Uterus (tissue), 4 donors: Measurements from ENCODE around the gene SLC6A6. TPM values are rescaled to one million over a fixed set of nuclear protein-coding genes. Genes with fewer than 3 reads are reported as not detected.

Source experiments
- DNase-seq, 2 donors: peaks; one replicate each; pipeline ENCODE4 v3.0.0-alpha.2; 2019 to 2020
- H3K27ac ChIP-seq, 2 donors: fragments of 200-600 bp; sonication (generic); 1 replicate in 1 of 2; 2 replicates in 1 of 2; pipeline ENCODE4 v1.5.1; 2016 to 2018
- H3K27me3 ChIP-seq, 2 donors: fragments of 200-600 bp; sonication (generic); one replicate each; pipeline ENCODE4 v1.5.1; 2018 to 2019; ENCODE audit warnings: control low read depth in 1 of 2
- H3K36me3 ChIP-seq, 2 donors: fragments of 200-600 bp; sonication (generic); one replicate each; pipeline ENCODE4 v1.5.1; 2019; ENCODE audit warnings: control low read depth in 1 of 2
- H3K4me1 ChIP-seq, 2 donors: fragments of 200-600 bp; sonication (generic); one replicate each; pipeline ENCODE4 v1.5.1; 2018 to 2019; ENCODE audit warnings: control low read depth in 1 of 2
- H3K4me3 ChIP-seq, 2 donors: fragments of 200-600 bp; sonication (generic); 1 replicate in 1 of 2; 2 replicates in 1 of 2; pipeline ENCODE4 v1.5.1; 2018 to 2019; ENCODE audit warnings: mild to moderate bottlenecking in 1 of 2
- H3K9me3 ChIP-seq, 2 donors: fragments of 200-600 bp; sonication (generic); one replicate each; pipeline ENCODE4 v1.5.1; 2019; ENCODE audit warnings: control low read depth in 1 of 2
- POLR2A ChIP-seq, 2 donors: fragments of 450-650 bp; IDR thresholded peaks; one replicate each; pipeline ENCODE4 v1.6.1; 2016; ENCODE audit warnings: antibody characterized with exemption in 2 of 2, mild to moderate bottlenecking in 1 of 2, moderate library complexity in 1 of 2
- intact Hi-C: fragments of 100-400 bp; cut with DNase I; formaldehyde crosslinking; loops from one replicate; pipeline ENCODE4 v1.15.1; 2023; ENCODE audit warnings: low total_unique reads
- total RNA-seq, 4 donors: library from RNA; depleted of rRNA in 3 of 4; stranded (reverse); fragments of >200 nt in 3 of 4; gene quantifications; one replicate each; pipeline versions ENCODE4 v1.1.0 to v1.2.4, GENCODE V29; 2014 to 2023
- TF ChIP-seq, protein P1 (sequence below), 4 experiments: fragments of 200-600 bp in 2 of 4; fragments of 450-650 bp in 2 of 4; sonication (generic) in 2 of 4; IDR thresholded peaks; one replicate each; pipeline ENCODE4 v1.5.1; 2016 to 2019; ENCODE audit warnings: antibody characterized with exemption in 4 of 4, mild to moderate bottlenecking in 2 of 4, moderate library complexity in 1 of 4
- donor health status: DM: yes; HTN: yes; CAD: no.

Gene SLC6A6
- total RNA-seq, 4 donors from 2014 or later, result 15.9 to 37.5 (median 18.0) TPM

DNA sequence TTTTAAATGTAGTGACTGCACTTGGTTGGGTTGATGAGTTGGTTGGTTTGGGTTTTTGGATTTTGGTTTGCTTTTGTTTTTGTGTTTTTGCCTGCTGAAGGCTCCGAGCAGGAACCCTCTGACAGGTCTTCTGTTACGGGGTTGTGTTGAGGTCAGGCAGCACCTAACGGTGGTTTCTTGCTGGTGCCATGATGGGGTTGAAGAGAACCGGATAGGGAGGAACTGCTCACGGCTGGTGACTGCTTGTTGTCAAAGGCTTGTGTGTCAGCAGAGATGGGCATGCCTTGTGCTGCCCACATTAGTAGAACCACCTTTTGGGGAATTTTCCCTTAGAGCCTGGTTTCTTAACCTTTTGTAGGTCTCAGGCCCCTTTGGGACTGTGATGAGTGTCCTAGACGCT is 42.0 kb downstream of the SLC6A6 start:
- no peak overlapping the region for H3K4me3 ChIP-seq
- intact Hi-C loops, result no loop called here
- DNase-seq, result no peak
- H3K9me3 ChIP-seq, result no peaks in the 10 kb centered on the region
- H3K4me1 ChIP-seq, result peaks cover 0 to 10% of the 10 kb centered on the region in 2 donors
- no peak overlapping the region for H3K27ac ChIP-seq
- no peaks in the 10 kb centered on the region for H3K27me3 ChIP-seq
- H3K36me3 ChIP-seq, result no peaks in the 10 kb centered on the region
- TF ChIP-seq POLR2A (IDR thresholded peaks at IDR 0.05), result no peak
- TF ChIP-seq, protein P1, sequence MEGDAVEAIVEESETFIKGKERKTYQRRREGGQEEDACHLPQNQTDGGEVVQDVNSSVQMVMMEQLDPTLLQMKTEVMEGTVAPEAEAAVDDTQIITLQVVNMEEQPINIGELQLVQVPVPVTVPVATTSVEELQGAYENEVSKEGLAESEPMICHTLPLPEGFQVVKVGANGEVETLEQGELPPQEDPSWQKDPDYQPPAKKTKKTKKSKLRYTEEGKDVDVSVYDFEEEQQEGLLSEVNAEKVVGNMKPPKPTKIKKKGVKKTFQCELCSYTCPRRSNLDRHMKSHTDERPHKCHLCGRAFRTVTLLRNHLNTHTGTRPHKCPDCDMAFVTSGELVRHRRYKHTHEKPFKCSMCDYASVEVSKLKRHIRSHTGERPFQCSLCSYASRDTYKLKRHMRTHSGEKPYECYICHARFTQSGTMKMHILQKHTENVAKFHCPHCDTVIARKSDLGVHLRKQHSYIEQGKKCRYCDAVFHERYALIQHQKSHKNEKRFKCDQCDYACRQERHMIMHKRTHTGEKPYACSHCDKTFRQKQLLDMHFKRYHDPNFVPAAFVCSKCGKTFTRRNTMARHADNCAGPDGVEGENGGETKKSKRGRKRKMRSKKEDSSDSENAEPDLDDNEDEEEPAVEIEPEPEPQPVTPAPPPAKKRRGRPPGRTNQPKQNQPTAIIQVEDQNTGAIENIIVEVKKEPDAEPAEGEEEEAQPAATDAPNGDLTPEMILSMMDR (IDR thresholded peaks at IDR 0.05), result no peak

DNA sequence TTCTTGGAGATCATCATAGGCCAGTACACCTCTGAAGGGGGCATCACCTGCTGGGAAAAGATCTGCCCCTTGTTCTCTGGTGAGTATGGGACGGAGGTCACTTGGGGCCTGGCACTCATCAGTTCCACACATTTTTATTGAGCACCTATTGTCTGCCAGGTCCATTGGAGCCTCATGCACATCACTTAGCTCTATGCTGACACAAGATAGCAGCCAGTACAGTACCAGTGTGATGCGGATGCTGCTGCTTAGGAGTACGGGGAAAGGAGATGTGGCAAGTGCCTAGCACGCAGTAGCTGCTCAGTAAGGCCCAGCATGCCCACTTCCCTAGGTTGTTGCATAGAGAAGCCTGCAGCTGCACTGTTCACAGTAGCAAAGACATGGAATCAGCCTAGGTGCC is 43.4 kb downstream of the SLC6A6 start:
- H3K27ac ChIP-seq, result no peak overlapping the region
- no peaks in the 10 kb centered on the region for H3K4me1 ChIP-seq
- no peaks in the 10 kb centered on the region for H3K9me3 ChIP-seq
- TF ChIP-seq, protein P1 (IDR thresholded peaks at IDR 0.05), result no peak
- no peak overlapping the region for H3K4me3 ChIP-seq
- no peaks in the 10 kb centered on the region for H3K27me3 ChIP-seq
- no peak for DNase-seq
- no peaks in the 10 kb centered on the region for H3K36me3 ChIP-seq
- intact Hi-C loops, result no loop called here

DNA sequence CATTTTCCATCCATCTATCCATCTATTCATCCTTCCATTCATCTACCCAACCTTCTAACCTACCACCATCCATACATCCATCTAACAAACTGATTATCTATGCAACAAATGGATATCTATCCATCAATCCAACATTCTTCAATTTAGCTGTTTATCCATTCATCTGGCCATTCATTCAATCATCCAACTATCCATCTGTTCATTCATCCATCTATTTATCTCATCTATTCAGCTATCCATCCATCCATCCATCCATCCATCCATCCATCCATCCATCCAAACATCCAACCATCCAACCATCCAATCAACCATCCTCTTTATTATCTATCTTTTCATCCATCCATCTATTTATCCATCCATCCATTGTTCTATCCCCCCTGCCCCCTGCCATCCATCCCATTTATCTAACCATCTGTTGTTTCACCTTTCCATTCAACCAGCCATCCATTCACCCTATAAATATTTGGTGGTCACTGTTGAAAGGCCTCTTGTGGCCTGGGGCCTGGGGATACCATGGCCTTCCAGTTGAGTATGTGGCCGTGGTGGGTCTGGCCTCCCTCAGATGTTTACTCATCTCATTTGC is 44.7 kb downstream of the SLC6A6 start:
- Histone ChIP-seq H3K27me3 (no peaks in the 10 kb centered on the region), H3K36me3 (no peaks in the 10 kb centered on the region), H3K27ac (no peak overlapping the region), H3K4me1 (peaks cover 0 to 7% of the 10 kb centered on the region in 2 donors), H3K4me3 (no peak overlapping the region), H3K9me3 (no peaks in the 10 kb centered on the region)
- no peak for DNase-seq
- intact Hi-C loops, result no loop called here
- TF ChIP-seq, protein P1 (IDR thresholded peaks at IDR 0.05), result no peak
- TF ChIP-seq POLR2A (IDR thresholded peaks at IDR 0.05), result no peak

DNA sequence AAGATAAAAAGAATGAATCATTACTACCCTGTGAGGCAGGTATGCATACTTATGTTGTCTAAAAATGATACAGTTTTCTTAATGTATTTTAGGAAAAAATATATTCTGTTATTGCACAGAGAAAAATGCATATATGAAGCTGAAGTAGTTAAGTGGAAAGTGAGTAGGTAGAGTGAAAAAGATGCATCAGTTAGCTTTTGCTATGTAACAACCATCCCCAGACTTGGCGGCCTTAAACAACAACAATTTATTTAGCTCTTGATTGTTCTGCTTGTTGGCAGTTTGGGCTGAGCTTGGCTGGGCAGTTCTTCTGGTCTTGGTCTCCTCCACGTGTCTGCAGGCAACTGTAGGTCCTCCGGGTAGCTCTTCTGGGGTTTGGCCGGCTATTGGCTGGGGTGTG is 45.7 kb downstream of the SLC6A6 start:
- DNase-seq, result no peak
- no peak overlapping the region for H3K4me3 ChIP-seq
- H3K4me1 ChIP-seq, result peaks cover 0 to 13% of the 10 kb centered on the region in 2 donors
- no peaks in the 10 kb centered on the region for H3K27me3 ChIP-seq
- TF ChIP-seq, protein P1 (IDR thresholded peaks at IDR 0.05), result no peak
- no peak for TF ChIP-seq POLR2A (IDR thresholded peaks at IDR 0.05)
- intact Hi-C loops, result no loop called here
- H3K27ac ChIP-seq, result no peak overlapping the region
- no peaks in the 10 kb centered on the region for H3K9me3 ChIP-seq
- H3K36me3 ChIP-seq, result no peaks in the 10 kb centered on the region

DNA sequence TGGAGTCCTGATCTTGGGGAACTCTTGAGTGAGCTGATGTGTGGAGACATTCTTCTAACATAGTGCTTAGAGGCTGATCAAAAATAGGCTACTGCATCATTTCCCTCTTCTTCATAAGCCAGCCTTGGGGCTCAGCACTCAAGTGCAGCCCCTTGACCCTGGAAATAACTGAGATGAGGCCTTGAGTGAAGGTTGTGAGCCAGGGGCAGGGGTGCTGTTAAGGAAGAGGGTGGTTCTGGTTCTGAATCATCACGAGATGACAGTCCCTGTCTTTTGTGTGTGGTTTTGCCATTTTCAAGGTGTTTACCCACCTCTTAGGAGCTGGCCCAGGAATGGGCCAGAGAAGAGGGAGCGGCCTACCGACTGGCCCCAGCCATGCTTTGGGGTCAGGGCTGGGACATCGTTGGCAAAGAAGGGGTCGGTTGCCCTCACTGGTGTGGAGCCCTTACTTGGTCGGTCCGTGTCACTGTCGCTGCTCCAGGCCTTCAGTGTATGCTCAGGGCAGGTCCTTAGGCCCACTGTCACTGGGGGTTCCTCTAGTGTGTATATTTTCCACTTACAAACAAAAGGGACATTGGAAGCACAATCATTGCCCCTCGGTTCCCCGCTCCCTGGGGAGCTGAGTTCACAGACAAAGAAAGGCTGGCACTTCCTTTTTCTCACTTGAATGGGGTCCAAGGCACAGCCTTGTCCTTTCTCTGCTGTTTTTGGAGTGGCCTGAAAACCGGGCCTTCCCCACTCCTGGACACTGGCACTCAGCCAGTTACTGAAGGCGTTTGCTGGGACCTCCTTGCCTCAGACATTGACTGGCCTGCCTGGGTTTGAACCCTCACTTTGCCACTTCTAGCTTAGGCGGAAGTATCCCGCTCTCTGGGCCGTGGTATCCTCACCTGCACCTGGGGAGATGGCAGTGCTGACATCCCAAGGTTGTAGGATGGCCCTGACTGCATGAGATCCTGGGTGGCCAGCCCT is 46.6 kb downstream of the SLC6A6 start:
- DNase-seq, result no peak
- Histone ChIP-seq H3K4me1 (peaks cover 8 to 13% of the 10 kb centered on the region in 2 donors), H3K36me3 (no peaks in the 10 kb centered on the region), H3K9me3 (no peaks in the 10 kb centered on the region), H3K27me3 (no peaks in the 10 kb centered on the region), H3K27ac (no peak overlapping the region), H3K4me3 (no peak overlapping the region)
- TF ChIP-seq POLR2A (IDR thresholded peaks at IDR 0.05), result no peak
- TF ChIP-seq, protein P1 (IDR thresholded peaks at IDR 0.05), result no peak
- intact Hi-C loops, result no loop called here
